Gastrocnemius medialis (tissue), 4 donors: ENCODE data around the gene ARRDC3. TPM values are rescaled to one million over a fixed set of nuclear protein-coding genes. Genes with fewer than 3 reads are reported as not detected.

Experiments
- ATAC-seq, 2 donors: fragments of 150-250 bp; one replicate each; pipeline ENCODE4 v1.9.1; 2016
- DNase-seq, 2 donors: peaks; one replicate each; pipeline ENCODE4 v3.0.0-alpha.2; 2019
- H3K27ac ChIP-seq, 4 donors: fragments of 200-600 bp; sonication (generic); 1 replicate in 1 of 4; 2 replicates in 3 of 4; pipeline ENCODE4 v1.5.1; 2016 to 2018; ENCODE audit warnings: mild to moderate bottlenecking in 2 of 4, moderate library complexity in 1 of 4
- H3K27me3 ChIP-seq, 3 donors: fragments of 200-600 bp; sonication (generic) in 2 of 3; 1 replicate in 1 of 3; 2 replicates in 2 of 3; pipeline versions ENCODE4 v1.5.1 to v1.6.0; 2016 to 2019; ENCODE audit warnings: mild to moderate bottlenecking in 1 of 3, moderate library complexity in 1 of 3
- H3K36me3 ChIP-seq, 2 donors: fragments of 200-600 bp; sonication (generic) in 1 of 2; one replicate each; pipeline ENCODE4 v1.5.1; 2017 to 2018
- H3K4me1 ChIP-seq, 2 donors: fragments of 200-600 bp; sonication (generic) in 1 of 2; one replicate each; pipeline ENCODE4 v1.5.1; 2016 to 2017; ENCODE audit warnings: mild to moderate bottlenecking in 2 of 2
- H3K4me3 ChIP-seq, 4 donors: fragments of 200-600 bp; sonication (generic) in 3 of 4; 1 replicate in 1 of 4; 2 replicates in 3 of 4; pipeline ENCODE4 v1.5.1; 2016 to 2019; ENCODE audit warnings: mild to moderate bottlenecking in 2 of 4
- H3K9me3 ChIP-seq, 3 donors: fragments of 200-600 bp; sonication (generic) in 2 of 3; 1 replicate in 1 of 3; 2 replicates in 2 of 3; pipeline ENCODE4 v1.5.1; 2016 to 2019
- CTCF ChIP-seq, 5 experiments: fragments of 450-650 bp in 3 of 5; fragments of 200-600 bp in 2 of 5; sonication (generic) in 2 of 5; IDR thresholded peaks in 4 of 5; conservative IDR thresholded peaks in 1 of 5; 1 replicate in 4 of 5; 2 replicates in 1 of 5; pipeline ENCODE4 v1.5.1; 2016 to 2019; ENCODE audit warnings: antibody characterized with exemption in 5 of 5, mild to moderate bottlenecking in 3 of 5, moderate library complexity in 3 of 5
- POLR2A ChIP-seq, 2 donors: fragments of 450-650 bp; IDR thresholded peaks; one replicate each; pipeline ENCODE4 v1.6.1; 2017; ENCODE audit warnings: antibody characterized with exemption in 2 of 2, mild to moderate bottlenecking in 2 of 2, moderate library complexity in 2 of 2
- in situ Hi-C, 4 donors: fragments of 200-750 bp; cut with MboI; loops; one replicate each; pipeline versions ENCODE4 v1.15.0 to v1.8.0; 2017; ENCODE audit warnings: low sequenced_read_pairs in 4 of 4
- intact Hi-C: fragments of 100-400 bp; cut with DNase I; formaldehyde crosslinking; loops from one replicate; pipeline ENCODE4 v1.15.1; 2023; ENCODE audit warnings: low total_unique reads
- total RNA-seq, 4 donors: library from RNA; depleted of rRNA; stranded (reverse); fragments of >200 nt; gene quantifications; one replicate each; pipeline versions ENCODE4 v1.1.0 to v1.2.3, GENCODE V29; 2016

Gene ARRDC3
- total RNA-seq, 4 donors from 2014 or later = 64.1 to 116 (median 87.7) TPM

- DNase-seq (no peak), ATAC-seq (no peak)
- Histone ChIP-seq H3K27ac (no peak overlapping the region), H3K4me3 (no peak overlapping the region), H3K27me3 (no peaks in the 10 kb centered on the region), H3K9me3 (no peaks in the 10 kb centered on the region), H3K4me1 (no peaks in the 10 kb centered on the region), H3K36me3 (no peaks in the 10 kb centered on the region)
- intact Hi-C loops (loop anchor here (10.0 kb wide), 1 partner anchor 483 kb away; no protein-coding TSS in a partner anchor), in situ Hi-C loops (loop anchor here in 2 of 4 donors (10.0 to 25.0 kb wide), 3 partner anchors 483 to 556 kb away; no protein-coding TSS in a partner anchor)
- TF ChIP-seq CTCF (IDR thresholded peaks at IDR 0.05 in 4 of 5, conservative IDR thresholded peaks at IDR 0.05 in 1 of 5) (no peak), POLR2A (IDR thresholded peaks at IDR 0.05) (no peak)
Measured at GRCh38 chr5:91418158-91418557, 35.0 kb upstream of the ARRDC3 start.

GRCh38 chr5:91417219-91417618 is 34.1 kb upstream of the ARRDC3 start:
- Histone ChIP-seq H3K4me1 (no peaks in the 10 kb centered on the region), H3K9me3 (no peaks in the 10 kb centered on the region), H3K27ac (no peak overlapping the region), H3K36me3 (no peaks in the 10 kb centered on the region), H3K27me3 (no peaks in the 10 kb centered on the region), H3K4me3 (no peak overlapping the region)
- no peak for TF ChIP-seq POLR2A (IDR thresholded peaks at IDR 0.05)
- TF ChIP-seq CTCF (IDR thresholded peaks at IDR 0.05 in 4 of 5, conservative IDR thresholded peaks at IDR 0.05 in 1 of 5) = no peak
- in situ Hi-C loops = loop anchor here in 2 of 4 donors (10.0 to 25.0 kb wide), 3 partner anchors 482 to 555 kb away; no protein-coding TSS in a partner anchor
- intact Hi-C loops = loop anchor here (10.0 kb wide), 1 partner anchor 482 kb away; no protein-coding TSS in a partner anchor
- ATAC-seq (no peak), DNase-seq (no peak)

GRCh38 chr5:91416491-91416890 is 33.4 kb upstream of the ARRDC3 start:
- intact Hi-C loops = loop anchor here (10.0 kb wide), 1 partner anchor 482 kb away; no protein-coding TSS in a partner anchor
- H3K36me3 ChIP-seq = no peaks in the 10 kb centered on the region
- H3K4me3 ChIP-seq = no peak overlapping the region
- DNase-seq = no peak
- ATAC-seq = no peak
- no peaks in the 10 kb centered on the region for H3K4me1 ChIP-seq
- no peak for TF ChIP-seq POLR2A (IDR thresholded peaks at IDR 0.05)
- no peak for TF ChIP-seq CTCF (IDR thresholded peaks at IDR 0.05 in 4 of 5, conservative IDR thresholded peaks at IDR 0.05 in 1 of 5)
- H3K27ac ChIP-seq = no peak overlapping the region
- no peaks in the 10 kb centered on the region for H3K9me3 ChIP-seq
- in situ Hi-C loops = loop anchor here in 2 of 4 donors (10.0 to 25.0 kb wide), 3 partner anchors 482 to 554 kb away; no protein-coding TSS in a partner anchor
- no peaks in the 10 kb centered on the region for H3K27me3 ChIP-seq

- no peaks in the 10 kb centered on the region for H3K9me3 ChIP-seq
- no peaks in the 10 kb centered on the region for H3K36me3 ChIP-seq
- H3K4me1 ChIP-seq = no peaks in the 10 kb centered on the region
- intact Hi-C loops = no loop called here
- H3K27ac ChIP-seq = no peak overlapping the region
- TF ChIP-seq POLR2A (IDR thresholded peaks at IDR 0.05) (no peak), CTCF (IDR thresholded peaks at IDR 0.05 in 4 of 5, conservative IDR thresholded peaks at IDR 0.05 in 1 of 5) (no peak)
- ATAC-seq (no peak), DNase-seq (no peak)
- no peak overlapping the region for H3K4me3 ChIP-seq
- no peaks in the 10 kb centered on the region for H3K27me3 ChIP-seq
- in situ Hi-C loops = loop anchor here in 2 of 4 donors (10.0 to 25.0 kb wide), 2 partner anchors 475 to 547 kb away; no protein-coding TSS in a partner anchor
Measured at GRCh38 chr5:91409304-91409703, 26.2 kb upstream of the ARRDC3 start.
